K562 (cell line): Measurements from ENCODE around the gene OR2T10. TPM values are rescaled to one million over a fixed set of nuclear protein-coding genes. Genes with fewer than 3 reads are reported as not detected.

ENCODE experiments used
- ATAC-seq: fragments of 200-7000 bp; cut with Tn5 transposase; 3 replicates; pipeline ENCODE4 v1.9.1; 2020; ENCODE audit warnings: moderate library complexity
- BruUV-seq: library from RNA; stranded (reverse); fragments of 400-500 nt; replicated peaks from 2 replicates; lab custom pipeline; 2021; lab: Mats Ljungman, UMichigan
- CTCF ChIA-PET: fragments of 300-600 bp; formaldehyde crosslinking; extraction: SDS; loops from one replicate; lab custom pipeline; 2021; ENCODE audit warnings: low intra/inter-chr PET ratio; lab: Yijun Ruan, JAX
- POLR2A ChIA-PET: fragments of 300-600, 350-650 bp; sonication (Branson Sonifier 250); formaldehyde crosslinking; extraction: SDS; loops from one replicate; lab custom pipeline; 2021; ENCODE audit warnings: antibody characterized with exemption, inconsistent platforms; lab: Yijun Ruan, JAX
- DNase-seq, 4 experiments: peaks; one replicate each; pipeline versions ENCODE4 v3.0.0 to v3.0.0-alpha.2; 2011 to 2018; ENCODE audit warnings: low spot score in 3 of 4, mixed read lengths in 3 of 4; ENCODE audit errors: extremely low read depth in 1 of 4
- FAIRE-seq: peaks from 2 replicates; lab custom pipeline; 2011; peaks lifted over from hg19 to GRCh38; lab: Jason Lieb, UNC
- H2AFZ ChIP-seq: 2 replicates; pipeline ENCODE4 v1.6.0; 2011; ENCODE audit warnings: low read depth, low read length, control low read depth, inconsistent platforms
- H3K27ac ChIP-seq: fragments of 200-600 bp; 3 replicates; pipeline ENCODE4 v1.8.0; 2011; ENCODE audit warnings: low read depth, mild to moderate bottlenecking, control low read depth, inconsistent platforms, low read length, moderate library complexity, mixed read lengths; ENCODE audit errors: extremely low read depth
- H3K27me3 ChIP-seq, 2 experiments: fragments of 300-600 bp in 1 of 2; 2 replicates in 1 of 2; 3 replicates in 1 of 2; pipeline versions ENCODE4 v1.6.0 to v1.8.0; 2011; ENCODE audit warnings: inconsistent platforms in 2 of 2, low read length in 2 of 2, mild to moderate bottlenecking in 1 of 2, mixed read lengths in 1 of 2, moderate library complexity in 1 of 2; ENCODE audit not compliant: control insufficient read depth in 2 of 2, insufficient read depth in 2 of 2
- H3K36me3 ChIP-seq: fragments of 300-600 bp; 3 replicates; pipeline ENCODE4 v1.8.0; 2011; ENCODE audit warnings: mild to moderate bottlenecking, low read length, inconsistent platforms; ENCODE audit not compliant: control insufficient read depth, insufficient read depth
- H3K4me1 ChIP-seq, 2 experiments: fragments of 200-600 bp in 1 of 2; replicated peaks in 1 of 2; 2 replicates in 1 of 2; 3 replicates in 1 of 2; pipeline versions ENCODE4 v1.5.1 to v1.8.0; 2011; ENCODE audit warnings: inconsistent platforms in 2 of 2, low read length in 2 of 2, mild to moderate bottlenecking in 1 of 2, mixed read lengths in 1 of 2, moderate library complexity in 1 of 2; ENCODE audit not compliant: control insufficient read depth in 2 of 2, insufficient read depth in 2 of 2
- H3K4me2 ChIP-seq: 2 replicates; pipeline ENCODE4 v1.6.1; 2011; ENCODE audit warnings: low read length, control low read depth, inconsistent platforms, mixed read lengths; ENCODE audit not compliant: insufficient read depth
- H3K4me3 ChIP-seq: fragments of 200-600 bp; sonication (generic), shearing (Covaris generic); 2 replicates; pipeline ENCODE4 v1.5.1; 2016; ENCODE audit warnings: control low read depth, inconsistent platforms
- H3K79me2 ChIP-seq: fragments of 200-600 bp; 3 replicates; pipeline ENCODE4 v1.8.0; 2011; ENCODE audit warnings: low read length, inconsistent platforms; ENCODE audit not compliant: control insufficient read depth, insufficient read depth
- H3K9ac ChIP-seq, 2 experiments: 2 replicates each; pipeline versions ENCODE4 v1.6.0 to v1.6.1; 2011; ENCODE audit warnings: low read depth in 2 of 2, low read length in 2 of 2, control low read depth in 1 of 2, inconsistent platforms in 1 of 2, mild to moderate bottlenecking in 1 of 2, mixed read lengths in 1 of 2; ENCODE audit not compliant: insufficient read depth in 1 of 2
- H3K9me1 ChIP-seq: one replicate; pipeline ENCODE4 v1.6.0; 2011; ENCODE audit warnings: inconsistent platforms, mild to moderate bottlenecking, low read length, moderate library complexity; ENCODE audit not compliant: control insufficient read depth, insufficient read depth
- H3K9me3 ChIP-seq: replicated peaks from 2 replicates; pipeline ENCODE4 v1.5.1; 2011; ENCODE audit warnings: low read depth, low read length, inconsistent platforms; ENCODE audit not compliant: control insufficient read depth, insufficient read depth
- H4K20me1 ChIP-seq: replicated peaks from 2 replicates; pipeline ENCODE4 v1.6.1; 2011; ENCODE audit warnings: low read length, inconsistent platforms, mixed read lengths; ENCODE audit not compliant: control insufficient read depth, insufficient read depth
- ATF1 ChIP-seq, 2 experiments: fragments of 450-650 bp in 1 of 2; IDR thresholded peaks; 2 replicates each; pipeline ENCODE4 v1.6.1; 2016; ENCODE audit warnings: missing compliant biosample characterization in 1 of 2, missing genetic modification characterization in 1 of 2
- ERF ChIP-seq: fragments of 450-650 bp; formaldehyde crosslinking; IDR thresholded peaks from 2 replicates; pipeline ENCODE4 v1.4.0; 2020; ENCODE audit warnings: mild to moderate bottlenecking, mixed read lengths
- ESRRA ChIP-seq: fragments of 450-650 bp; IDR thresholded peaks from 2 replicates; pipeline ENCODE4 v1.6.1; 2014; ENCODE audit warnings: low read depth, mild to moderate bottlenecking, moderate library complexity, borderline replicate concordance
- HOXB6 ChIP-seq: fragments of 250-450 bp; sonication (Bioruptor Pico); IDR thresholded peaks from 2 replicates; pipeline ENCODE4 v1.5.1; 2022; ENCODE audit warnings: mild to moderate bottlenecking, borderline replicate concordance
- IRF9 ChIP-seq: fragments of 450-650 bp; IDR thresholded peaks from 2 replicates; pipeline ENCODE4 v1.6.1; 2016; ENCODE audit warnings: missing biosample characterization, missing genetic modification characterization
- RB1 ChIP-seq: fragments of 450-650 bp; IDR thresholded peaks from 2 replicates; pipeline ENCODE4 v1.6.1; 2017; ENCODE audit warnings: low read depth, mild to moderate bottlenecking
- RFX1 ChIP-seq: fragments of 450-650 bp; IDR thresholded peaks from 2 replicates; pipeline ENCODE4 v1.6.1; 2016; ENCODE audit warnings: mild to moderate bottlenecking, moderate library complexity
- SMC3 ChIP-seq: conservative IDR thresholded peaks from 2 replicates; pipeline ENCODE4 v1.6.1; 2011; ENCODE audit warnings: low read depth, low read length, improper control_type of control experiment; ENCODE audit not compliant: insufficient read depth
- ZBTB34 ChIP-seq: fragments of 250-450 bp; sonication (Bioruptor Pico); IDR thresholded peaks from 2 replicates; pipeline ENCODE4 v1.8.0; 2021; ENCODE audit warnings: mild to moderate bottlenecking, moderate library complexity
- ZBTB49 ChIP-seq: sonication (generic); formaldehyde crosslinking; IDR thresholded peaks from 2 replicates; pipeline ENCODE4 v1.8.0; 2022; ENCODE audit warnings: missing genetic modification reagents, mild to moderate bottlenecking, borderline replicate concordance
- ZNF24 ChIP-seq: fragments of 450-650 bp; IDR thresholded peaks from 2 replicates; pipeline ENCODE4 v1.6.1; 2016
- ZNF561 ChIP-seq: fragments of 450-650 bp; formaldehyde crosslinking; conservative IDR thresholded peaks from 2 replicates; pipeline ENCODE4 v1.4.0; 2020; ENCODE audit warnings: mild to moderate bottlenecking, moderate library complexity
- WGBS: fragments of 100-300 bp; shearing (Covaris generic); methylation state at CpG from one replicate; pipeline ENCODE4 v1.1.6; 2016; ENCODE audit warnings: low coverage, mixed read lengths; ENCODE audit not compliant: insufficient coverage; ENCODE audit errors: missing lambda C conversion rate; 5-methylcytosine and 5-hydroxymethylcytosine counted together
- in situ Hi-C: fragments of 300-500 bp; cut with MboI; formaldehyde crosslinking; loops from 4 replicates; pipeline ENCODE4 v1.15.0; 2018; ENCODE audit warnings: inconsistent platforms, mixed read lengths
- intact Hi-C: fragments of 100-400 bp; cut with micrococcal nuclease; formaldehyde crosslinking; loops from 2 replicates; pipeline ENCODE4 v1.14.2; 2022
- polyA plus RNA-seq, 8 experiments: library from polyadenylated mRNA; depleted of rRNA in 4 of 8; stranded (reverse) in 5 of 8; unstranded in 3 of 8; fragments of >200 nt; fragmentation: Nextera tagmentation in 2 of 8; fragmentation: Illumina TruSeq in 1 of 8; extraction: Ambion mirVana in 2 of 8; extraction: Trizol in 1 of 8; gene quantifications; 2 replicates each; pipeline versions ENCODE4 v1.2.1 to v1.2.3, GENCODE V29; 2011 to 2014; ENCODE audit warnings: inconsistent platforms in 1 of 8, missing spikeins in 1 of 8
- total RNA-seq, 7 experiments: library from RNA; depleted of rRNA in 6 of 7; stranded (reverse); fragments of >200 nt in 6 of 7; fragmentation: Illumina TruSeq in 2 of 7; extraction: Trizol in 2 of 7; gene quantifications; 2 replicates each; pipeline versions ENCODE4 v1.2.1 to v1.2.3, GENCODE V29; 2011 to 2021; ENCODE audit warnings: low replicate concordance in 1 of 7
- TF ChIP-seq, protein P1 (sequence below): fragments of 250-450 bp; sonication (Bioruptor Pico); IDR thresholded peaks from 2 replicates; pipeline ENCODE4 v1.5.0; 2020; ENCODE audit warnings: mild to moderate bottlenecking, borderline replicate concordance
- TF ChIP-seq, protein P2 (sequence below): IDR thresholded peaks from 2 replicates; pipeline ENCODE4 v1.6.1; 2012; ENCODE audit warnings: low read depth, low read length, improper control_type of control experiment, borderline replicate concordance

OR2T10 gene
- total and polyA plus RNA-seq, 9 of the 15 experiments (the other 6 are each of a cell fraction or from before 2014, with no cell fraction given): not detected

DNA sequence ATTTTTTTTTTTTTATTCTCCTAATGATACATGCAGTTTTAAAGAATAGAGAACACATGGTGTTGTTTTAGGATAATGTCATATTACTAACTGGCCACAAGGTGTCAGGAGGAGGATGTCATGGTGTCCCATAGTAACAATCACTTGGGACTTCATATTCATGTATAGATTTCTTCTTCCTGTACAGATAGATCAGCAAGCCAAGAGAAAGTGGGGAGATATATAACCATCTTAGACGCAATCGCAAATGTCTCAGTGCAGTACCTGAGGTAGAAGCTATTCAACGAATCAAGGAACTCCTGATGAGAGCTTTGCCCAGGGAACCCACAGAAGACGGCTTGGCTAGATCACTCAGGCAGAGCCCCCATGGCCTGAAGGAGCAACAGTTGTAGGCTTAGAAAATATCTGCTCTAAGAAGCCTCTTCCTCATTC is 25.1 kb upstream of the OR2T10 start:
- Histone ChIP-seq H3K27ac (no peak overlapping the region), H3K9me3 (no peaks in the 10 kb centered on the region), H3K4me3 (no peak overlapping the region), H3K9ac (no peak overlapping the region), H2AFZ (no peak overlapping the region), H4K20me1 (no peaks in the 10 kb centered on the region), H3K9me1 (no peaks in the 10 kb centered on the region), H3K79me2 (no peaks in the 10 kb centered on the region), H3K27me3 (no peaks in the 10 kb centered on the region), H3K4me1 (no peaks in the 10 kb centered on the region), H3K36me3 (no peaks in the 10 kb centered on the region), H3K4me2 (no peak overlapping the region)
- ATAC-seq (peak; percentile 65; the same call in 2 of the 3 replicates), FAIRE-seq (no peak), DNase-seq (peak; percentile 6 to 14 (median 12))
- WGBS: 0% methylated on average over 3 of the region's 4 CpGs
- in situ Hi-C loops (no loop called here), intact Hi-C loops (loop anchor here (1.0 kb wide), 1 partner anchor 185 kb away; no protein-coding TSS in a partner anchor)
- BruUV-seq: no TSS peak
- CTCF ChIA-PET: no interaction called here
- POLR2A ChIA-PET: no interaction called here
- TF ChIP-seq IRF9 (tag): no peak
- no peak for TF ChIP-seq ZNF561 (CRISPR knock-in tag)
- TF ChIP-seq, protein P1, sequence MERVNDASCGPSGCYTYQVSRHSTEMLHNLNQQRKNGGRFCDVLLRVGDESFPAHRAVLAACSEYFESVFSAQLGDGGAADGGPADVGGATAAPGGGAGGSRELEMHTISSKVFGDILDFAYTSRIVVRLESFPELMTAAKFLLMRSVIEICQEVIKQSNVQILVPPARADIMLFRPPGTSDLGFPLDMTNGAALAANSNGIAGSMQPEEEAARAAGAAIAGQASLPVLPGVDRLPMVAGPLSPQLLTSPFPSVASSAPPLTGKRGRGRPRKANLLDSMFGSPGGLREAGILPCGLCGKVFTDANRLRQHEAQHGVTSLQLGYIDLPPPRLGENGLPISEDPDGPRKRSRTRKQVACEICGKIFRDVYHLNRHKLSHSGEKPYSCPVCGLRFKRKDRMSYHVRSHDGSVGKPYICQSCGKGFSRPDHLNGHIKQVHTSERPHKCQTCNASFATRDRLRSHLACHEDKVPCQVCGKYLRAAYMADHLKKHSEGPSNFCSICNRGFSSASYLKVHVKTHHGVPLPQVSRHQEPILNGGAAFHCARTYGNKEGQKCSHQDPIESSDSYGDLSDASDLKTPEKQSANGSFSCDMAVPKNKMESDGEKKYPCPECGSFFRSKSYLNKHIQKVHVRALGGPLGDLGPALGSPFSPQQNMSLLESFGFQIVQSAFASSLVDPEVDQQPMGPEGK (CRISPR knock-in tag): no peak
- TF ChIP-seq HOXB6: no peak
- no peak for TF ChIP-seq ZBTB34 (CRISPR knock-in tag)
- no peak for TF ChIP-seq ATF1 (CRISPR knock-in tag; IDR thresholded peaks at IDR 0.05)
- no peak for TF ChIP-seq ATF1 (tag; IDR thresholded peaks at IDR 0.05)
- no peak for TF ChIP-seq ESRRA
- TF ChIP-seq SMC3: 0 out of 2 replicates have a peak, but pooled peaks have one; percentile 14
- no peak for TF ChIP-seq ZBTB49 (CRISPR knock-in tag)
- TF ChIP-seq RFX1: peak; percentile 39
- no peak for TF ChIP-seq RB1
- no peak for TF ChIP-seq ERF (CRISPR knock-in tag)
- TF ChIP-seq ZNF24: no peak
- TF ChIP-seq, protein P2, sequence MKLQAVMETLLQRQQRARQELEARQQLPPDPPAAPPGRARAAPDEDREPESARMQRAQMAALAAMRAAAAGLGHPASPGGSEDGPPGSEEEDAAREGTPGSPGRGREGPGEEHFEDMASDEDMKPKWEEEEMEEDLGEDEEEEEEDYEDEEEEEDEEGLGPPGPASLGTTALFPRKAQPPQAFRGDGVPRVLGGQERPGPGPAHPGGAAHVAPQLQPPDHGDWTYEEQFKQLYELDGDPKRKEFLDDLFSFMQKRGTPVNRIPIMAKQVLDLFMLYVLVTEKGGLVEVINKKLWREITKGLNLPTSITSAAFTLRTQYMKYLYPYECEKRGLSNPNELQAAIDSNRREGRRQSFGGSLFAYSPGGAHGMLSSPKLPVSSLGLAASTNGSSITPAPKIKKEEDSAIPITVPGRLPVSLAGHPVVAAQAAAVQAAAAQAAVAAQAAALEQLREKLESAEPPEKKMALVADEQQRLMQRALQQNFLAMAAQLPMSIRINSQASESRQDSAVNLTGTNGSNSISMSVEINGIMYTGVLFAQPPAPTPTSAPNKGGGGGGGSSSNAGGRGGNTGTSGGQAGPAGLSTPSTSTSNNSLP: no peak
